DOHH2 (cell line): ENCODE data around the gene HOXD10.

Experiments used
- H3F3A ChIP-seq: fragments of 200-600 bp; sonication (generic), shearing (Covaris generic); 2 replicates; pipeline ENCODE4 v1.6.0; 2016; ENCODE audit warnings: antibody characterized with exemption, mild to moderate bottlenecking; ENCODE audit not compliant: control insufficient read depth, insufficient read depth
- H3K27ac ChIP-seq: fragments of 200-600 bp; sonication (generic); 2 replicates; pipeline ENCODE4 v1.5.1; 2014; ENCODE audit warnings: low read depth, mild to moderate bottlenecking, low read length, moderate library complexity
- H3K27me3 ChIP-seq: fragments of 200-600 bp; sonication (generic); 2 replicates; pipeline ENCODE4 v1.6.1; 2014; ENCODE audit warnings: mild to moderate bottlenecking, low read length, mixed read lengths; ENCODE audit not compliant: control insufficient read depth
- H3K36me3 ChIP-seq: fragments of 200-600 bp; sonication (generic); 2 replicates; pipeline ENCODE4 v1.6.1; 2014; ENCODE audit warnings: mild to moderate bottlenecking, low read length, moderate library complexity, mixed read lengths; ENCODE audit not compliant: control insufficient read depth
- H3K4me1 ChIP-seq: fragments of 200-600 bp; sonication (generic); 2 replicates; pipeline ENCODE4 v1.6.1; 2014; ENCODE audit warnings: mild to moderate bottlenecking, low read length, mixed read lengths; ENCODE audit not compliant: control insufficient read depth
- H3K4me2 ChIP-seq: fragments of 200-600 bp; sonication (generic); 2 replicates; pipeline ENCODE4 v1.6.0; 2014; ENCODE audit warnings: mild to moderate bottlenecking, low read length, moderate library complexity
- H3K4me3 ChIP-seq: fragments of 200-600 bp; sonication (generic); 2 replicates; pipeline ENCODE4 v1.5.1; 2014; ENCODE audit warnings: mild to moderate bottlenecking, low read length, mixed read lengths
- H3K79me2 ChIP-seq: fragments of 200-600 bp; sonication (generic); 2 replicates; pipeline ENCODE4 v1.6.1; 2014; ENCODE audit warnings: mild to moderate bottlenecking, low read length, mixed read lengths; ENCODE audit not compliant: control insufficient read depth
- H3K9me2 ChIP-seq: fragments of 200-600 bp; sonication (generic); replicated peaks from 2 replicates; pipeline ENCODE4 v1.6.1; 2014; ENCODE audit warnings: mild to moderate bottlenecking, low read length, mixed read lengths; ENCODE audit not compliant: control insufficient read depth
- H3K9me3 ChIP-seq: fragments of 200-600 bp; sonication (generic); 2 replicates; pipeline ENCODE4 v1.6.1; 2014; ENCODE audit warnings: antibody characterized with exemption, low read length, mixed read lengths; ENCODE audit not compliant: control insufficient read depth, insufficient read depth
- H4K20me1 ChIP-seq: fragments of 200-600 bp; sonication (generic); 2 replicates; pipeline ENCODE4 v1.6.0; 2014; ENCODE audit warnings: low read depth, mild to moderate bottlenecking, antibody characterized with exemption, low read length, moderate library complexity; ENCODE audit not compliant: control insufficient read depth, insufficient read depth
- CTCF ChIP-seq: fragments of 200-600 bp; sonication (generic); IDR thresholded peaks from one replicate; pipeline ENCODE4 v1.5.1; 2014; ENCODE audit warnings: antibody characterized with exemption, mild to moderate bottlenecking, low read depth, low read length; ENCODE audit not compliant: poor library complexity, severe bottlenecking
- EZH2phosphoT487 ChIP-seq: fragments of 200-600 bp; sonication (generic); IDR thresholded peaks from 2 replicates; pipeline ENCODE4 v1.6.1; 2017; ENCODE audit warnings: borderline replicate concordance, mild to moderate bottlenecking, antibody characterized with exemption, low read length, moderate library complexity, mixed read lengths

Gene HOXD10

GRCh38 chr2:176103194-176103593 lies 13.4 kb upstream of the HOXD10 start:
- Histone ChIP-seq H3F3A (no peaks in the 10 kb centered on the region), H4K20me1 (no peaks in the 10 kb centered on the region), H3K4me2 (no peak overlapping the region), H3K9me3 (no peaks in the 10 kb centered on the region), H3K4me1 (no peaks in the 10 kb centered on the region), H3K9me2 (no peaks in the 10 kb centered on the region), H3K79me2 (no peaks in the 10 kb centered on the region), H3K27me3 (no peaks in the 10 kb centered on the region), H3K36me3 (no peaks in the 10 kb centered on the region), H3K27ac (no peak overlapping the region), H3K4me3 (no peak overlapping the region)
- TF ChIP-seq EZH2phosphoT487, result no peak
- TF ChIP-seq CTCF, result no peak

GRCh38 chr2:176103742-176104315 lies 12.7 kb upstream of the HOXD10 start:
- Histone ChIP-seq H3K4me2 (no peak overlapping the region), H3F3A (no peaks in the 10 kb centered on the region), H3K36me3 (no peaks in the 10 kb centered on the region), H3K27me3 (no peaks in the 10 kb centered on the region), H3K79me2 (no peaks in the 10 kb centered on the region), H3K27ac (no peak overlapping the region), H3K9me2 (no peaks in the 10 kb centered on the region), H4K20me1 (no peaks in the 10 kb centered on the region), H3K9me3 (no peaks in the 10 kb centered on the region), H3K4me1 (no peaks in the 10 kb centered on the region), H3K4me3 (no peak overlapping the region)
- no peak for TF ChIP-seq EZH2phosphoT487
- TF ChIP-seq CTCF, result no peak

GRCh38 chr2:176104316-176105077 lies 12.1 kb upstream of the HOXD10 start:
- H3K4me1 ChIP-seq, result no peaks in the 10 kb centered on the region
- H3K9me2 ChIP-seq, result no peaks in the 10 kb centered on the region
- no peaks in the 10 kb centered on the region for H3K36me3 ChIP-seq
- H3K27ac ChIP-seq, result no peak overlapping the region
- no peaks in the 10 kb centered on the region for H3F3A ChIP-seq
- TF ChIP-seq EZH2phosphoT487, result no peak
- no peak for TF ChIP-seq CTCF
- H3K4me2 ChIP-seq, result no peak overlapping the region
- no peaks in the 10 kb centered on the region for H3K79me2 ChIP-seq
- H3K4me3 ChIP-seq, result no peak overlapping the region
- H3K9me3 ChIP-seq, result no peaks in the 10 kb centered on the region
- no peaks in the 10 kb centered on the region for H4K20me1 ChIP-seq
- no peaks in the 10 kb centered on the region for H3K27me3 ChIP-seq
